Endodermal cell (in vitro differentiated cells): Measurements from ENCODE around the gene MCTP2. TPM values are rescaled to one million over a fixed set of nuclear protein-coding genes. Genes with fewer than 3 reads are reported as not detected.

Experiments used
- DNase-seq: peaks from one replicate; pipeline ENCODE4 v3.0.0-alpha.2; 2017
- H3K27ac ChIP-seq: 2 replicates; pipeline ENCODE4 v1.5.1; 2013; ENCODE audit warnings: mild to moderate bottlenecking, low read depth, low read length, moderate library complexity
- H3K27me3 ChIP-seq: 2 replicates; pipeline ENCODE4 v1.6.1; 2013; ENCODE audit warnings: mild to moderate bottlenecking, low read length, moderate library complexity; ENCODE audit not compliant: insufficient read depth, control insufficient read depth, poor library complexity, severe bottlenecking
- H3K36me3 ChIP-seq: 2 replicates; pipeline ENCODE4 v1.7.0; 2013; ENCODE audit warnings: mild to moderate bottlenecking, low read length, moderate library complexity; ENCODE audit not compliant: control insufficient read depth, insufficient read depth
- H3K4me1 ChIP-seq: one replicate; pipeline ENCODE4 v1.7.0; 2013; ENCODE audit warnings: low read length; ENCODE audit not compliant: control insufficient read depth, insufficient read depth
- H3K4me3 ChIP-seq: 2 replicates; pipeline ENCODE4 v1.5.1; 2013; ENCODE audit warnings: mild to moderate bottlenecking, low read length, moderate library complexity
- H3K9ac ChIP-seq: 2 replicates; pipeline ENCODE4 v1.6.1; 2013; ENCODE audit warnings: mild to moderate bottlenecking, low read length, moderate library complexity; ENCODE audit not compliant: poor library complexity, severe bottlenecking; ENCODE audit errors: extremely low read depth
- H3K9me3 ChIP-seq: 2 replicates; pipeline ENCODE4 v1.6.1; 2013; ENCODE audit warnings: mild to moderate bottlenecking, low read length, moderate library complexity; ENCODE audit not compliant: control insufficient read depth
- H3K27ac Mint-ChIP-seq: 2 replicates; pipeline ENCODE4 v1.8.0; 2020; ENCODE audit warnings: mixed read lengths
- H3K27me3 Mint-ChIP-seq: 2 replicates; pipeline ENCODE4 v1.8.0; 2021; ENCODE audit warnings: mild to moderate bottlenecking, mixed read lengths; ENCODE audit not compliant: insufficient read depth
- H3K36me3 Mint-ChIP-seq: 2 replicates; pipeline ENCODE4 v1.8.0; 2020; ENCODE audit warnings: low read depth, mixed read lengths
- H3K4me1 Mint-ChIP-seq: 2 replicates; pipeline ENCODE4 v1.8.0; 2020; ENCODE audit warnings: mixed read lengths
- H3K4me3 Mint-ChIP-seq: 2 replicates; pipeline ENCODE4 v1.8.0; 2020; ENCODE audit warnings: mild to moderate bottlenecking, moderate library complexity, mixed read lengths
- H3K9me3 Mint-ChIP-seq: 2 replicates; pipeline ENCODE4 v1.8.0; 2020; ENCODE audit warnings: mild to moderate bottlenecking, mixed read lengths
- CTCF ChIP-seq: fragments of 200-600 bp; sonication (generic); conservative IDR thresholded peaks from 2 replicates; pipeline ENCODE4 v1.5.0; 2021; ENCODE audit warnings: antibody characterized with exemption, mild to moderate bottlenecking
- WGBS, 2 experiments: methylation state at CpG; one replicate each; pipeline versions ENCODE4 v1.1.5 to v1.1.7; 2013; ENCODE audit warnings: missing lambda C conversion rate in 2 of 2, mixed read lengths in 1 of 2; ENCODE audit not compliant: insufficient coverage in 1 of 2, insufficient read length in 1 of 2; 5-methylcytosine and 5-hydroxymethylcytosine counted together
- total RNA-seq, 2 donors: library from RNA; stranded (reverse); fragmentation: NEBNext Ultra II Directional in 1 of 2; extraction: Animal tissue kit (Norgen Biotek cat#: 25700) in 1 of 2; gene quantifications; 2 replicates in 1 of 2; 3 replicates in 1 of 2; pipeline ENCODE4 v1.2.1, GENCODE V29; 2021

Gene MCTP2
- total RNA-seq, 2 donors from 2014 or later = 9.2 to 12.1 TPM

- Mint-ChIP-seq H3K36me3 (no peaks in the 10 kb centered on the region), H3K27me3 (no peaks in the 10 kb centered on the region), H3K27ac (no peak overlapping the region), H3K9me3 (no peaks in the 10 kb centered on the region), H3K4me3 (no peak overlapping the region), H3K4me1 (peaks cover 8% of the 10 kb centered on the region)
- Histone ChIP-seq H3K4me3 (no peak overlapping the region), H3K36me3 (no peaks in the 10 kb centered on the region), H3K4me1 (peaks cover 3% of the 10 kb centered on the region), H3K9me3 (no peaks in the 10 kb centered on the region), H3K9ac (no peak overlapping the region), H3K27me3 (no peaks in the 10 kb centered on the region), H3K27ac (no peak overlapping the region)
- WGBS, 2 experiments = 89% methylated on average over 3 of the region's 3 CpGs; no CpG with 5 or more reads in 1 of the 2 experiments
- no peak for TF ChIP-seq CTCF
- no peak for DNase-seq
Observed at GRCh38 chr15:94335616-94336015, 104.3 kb downstream of the MCTP2 start.

DNA sequence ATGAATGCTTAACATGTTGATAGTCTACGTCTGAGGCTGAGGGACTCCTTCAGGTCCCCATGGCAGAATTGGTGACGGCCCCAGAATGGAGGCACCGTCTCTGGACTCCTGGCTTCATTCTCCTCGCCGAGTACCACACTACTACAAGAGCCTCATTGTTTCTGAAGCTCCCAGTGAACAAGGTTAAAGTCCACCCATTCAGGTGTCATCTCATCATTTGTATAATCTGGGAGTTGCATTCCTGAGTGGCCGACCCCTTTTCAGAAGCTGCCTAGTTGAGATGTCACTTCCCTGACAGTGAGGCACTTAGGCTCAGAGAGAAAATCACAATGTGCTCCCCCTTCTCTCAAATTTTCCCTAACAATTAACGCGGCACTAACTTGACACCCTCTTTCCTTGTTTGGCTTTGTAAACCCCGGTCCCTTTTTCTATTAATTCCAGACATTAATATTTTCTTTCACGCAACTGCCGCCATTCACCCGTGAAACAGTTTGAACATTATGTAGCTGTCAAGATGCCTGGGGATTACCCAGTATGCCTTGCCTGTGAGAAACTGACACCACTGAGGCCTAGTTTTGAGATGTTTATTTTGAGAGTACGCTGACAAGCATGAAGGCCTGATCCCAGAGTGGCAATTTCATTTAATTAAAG is 105.6 kb downstream of the MCTP2 start:
- no peaks in the 10 kb centered on the region for H3K9me3 ChIP-seq
- H3K27ac ChIP-seq = peak overlapping the region; percentile 54
- DNase-seq = no peak
- H3K27ac Mint-ChIP-seq = no peak overlapping the region
- no peak overlapping the region for H3K9ac ChIP-seq
- no peaks in the 10 kb centered on the region for H3K9me3 Mint-ChIP-seq
- no peaks in the 10 kb centered on the region for H3K27me3 Mint-ChIP-seq
- no peaks in the 10 kb centered on the region for H3K4me1 ChIP-seq
- no peaks in the 10 kb centered on the region for H3K36me3 ChIP-seq
- WGBS, 2 experiments = 81 to 90% methylated on average over 8 to 13 of the region's 13 CpGs
- TF ChIP-seq CTCF = no peak
- no peaks in the 10 kb centered on the region for H3K36me3 Mint-ChIP-seq
- H3K27me3 ChIP-seq = no peaks in the 10 kb centered on the region
- peaks cover 6% of the 10 kb centered on the region for H3K4me1 Mint-ChIP-seq
- H3K4me3 Mint-ChIP-seq = no peak overlapping the region
- no peak overlapping the region for H3K4me3 ChIP-seq

DNA sequence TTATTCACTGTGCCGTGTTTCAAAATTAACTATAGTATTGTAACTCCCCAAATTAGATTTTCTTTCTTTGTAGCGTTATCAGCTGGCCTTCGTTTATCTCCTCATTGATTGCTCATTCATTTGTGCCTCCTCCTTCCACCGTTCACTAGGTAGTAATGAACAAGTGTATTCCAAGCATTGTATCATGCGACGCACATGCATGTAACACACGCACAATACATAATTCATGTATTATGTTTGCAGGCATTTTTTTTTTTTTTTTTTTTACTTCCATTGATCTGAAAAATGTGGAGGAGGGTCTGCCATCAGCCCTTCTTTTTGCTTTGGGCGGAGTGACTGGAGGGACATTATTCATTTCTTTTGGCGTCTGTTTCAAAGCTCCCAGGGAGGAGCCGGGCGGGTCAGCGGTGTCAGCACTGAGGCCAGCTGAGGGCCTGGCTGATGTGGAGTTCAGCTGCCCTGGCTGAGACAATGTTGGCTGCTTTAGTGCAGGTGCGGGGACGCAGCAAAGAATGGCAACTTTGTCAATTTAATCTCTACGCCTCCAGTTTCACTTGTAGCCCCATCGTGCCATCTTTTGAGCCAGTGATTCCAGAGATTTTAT is 107.0 kb downstream of the MCTP2 start:
- TF ChIP-seq CTCF = no peak
- H3K9me3 ChIP-seq = no peaks in the 10 kb centered on the region
- Mint-ChIP-seq H3K27me3 (no peaks in the 10 kb centered on the region), H3K4me1 (peaks cover 6% of the 10 kb centered on the region), H3K36me3 (no peaks in the 10 kb centered on the region), H3K9me3 (no peaks in the 10 kb centered on the region), H3K4me3 (no peak overlapping the region), H3K27ac (no peak overlapping the region)
- no peaks in the 10 kb centered on the region for H3K36me3 ChIP-seq
- peak overlapping the region; percentile 4 for H3K27ac ChIP-seq
- no peak overlapping the region for H3K4me3 ChIP-seq
- H3K27me3 ChIP-seq = no peaks in the 10 kb centered on the region
- no peak for DNase-seq
- H3K9ac ChIP-seq = no peak overlapping the region
- H3K4me1 ChIP-seq = no peaks in the 10 kb centered on the region
- 91 to 92% methylated on average over 7 to 15 of the region's 16 CpGs for WGBS, 2 experiments
